GM23338 (cell line): ENCODE measurements around the gene NKD1. TPM values are rescaled to one million over a fixed set of nuclear protein-coding genes. Genes with fewer than 3 reads are reported as not detected.

Experiments used
- ATAC-seq: fragments of 200-7000 bp; cut with Tn5 transposase; 3 replicates; pipeline ENCODE4 v1.9.1; 2020
- DNase-seq: peaks from one replicate; pipeline ENCODE4 v3.0.0-alpha.2; 2015; ENCODE audit warnings: low spot score
- H2AFZ ChIP-seq: fragments of 200-600 bp; sonication (generic); 2 replicates; pipeline ENCODE4 v1.8.0; 2016; ENCODE audit warnings: antibody characterized with exemption, mild to moderate bottlenecking, moderate library complexity
- H3F3A ChIP-seq: fragments of 200-600 bp; sonication (generic); replicated peaks from 2 replicates; pipeline ENCODE4 v1.8.0; 2017; ENCODE audit warnings: antibody characterized with exemption, mixed run types, low read depth
- H3K27ac ChIP-seq: fragments of 200-600 bp; sonication (generic); 2 replicates; pipeline ENCODE4 v1.6.1; 2016; ENCODE audit warnings: low read depth
- H3K27me3 ChIP-seq: fragments of 200-600 bp; sonication (generic); 2 replicates; pipeline ENCODE4 v1.8.0; 2016; ENCODE audit warnings: mild to moderate bottlenecking, mixed run types, moderate library complexity; ENCODE audit not compliant: insufficient read depth
- H3K36me3 ChIP-seq: fragments of 200-600 bp; sonication (generic); 2 replicates; pipeline ENCODE4 v1.8.0; 2016; ENCODE audit warnings: mild to moderate bottlenecking; ENCODE audit not compliant: insufficient read depth
- H3K4me1 ChIP-seq: fragments of 200-600 bp; sonication (generic); 2 replicates; pipeline ENCODE4 v1.8.0; 2016; ENCODE audit warnings: mild to moderate bottlenecking, moderate library complexity; ENCODE audit not compliant: insufficient read depth
- H3K4me2 ChIP-seq: fragments of 200-600 bp; sonication (generic); 2 replicates; pipeline ENCODE4 v1.7.1; 2017; ENCODE audit warnings: mixed run types
- H3K4me3 ChIP-seq: fragments of 200-600 bp; sonication (generic); 2 replicates; pipeline ENCODE4 v1.6.1; 2016; ENCODE audit warnings: mixed run types
- H3K79me2 ChIP-seq: fragments of 200-600 bp; sonication (generic); replicated peaks from 2 replicates; pipeline ENCODE4 v1.8.0; 2017; ENCODE audit warnings: mild to moderate bottlenecking; ENCODE audit not compliant: insufficient read depth
- H3K9me2 ChIP-seq: fragments of 200-600 bp; sonication (generic); 2 replicates; pipeline ENCODE4 v1.8.0; 2017; ENCODE audit not compliant: insufficient read depth
- H4K20me1 ChIP-seq: fragments of 200-600 bp; sonication (generic); replicated peaks from 2 replicates; pipeline ENCODE4 v1.8.0; 2017; ENCODE audit warnings: mild to moderate bottlenecking; ENCODE audit not compliant: insufficient read depth
- H3K27ac Mint-ChIP-seq: 2 replicates; pipeline ENCODE4 v1.8.0; 2020; ENCODE audit warnings: inconsistent platforms, mild to moderate bottlenecking, moderate library complexity, mixed read lengths
- H3K27me3 Mint-ChIP-seq: 3 replicates; pipeline ENCODE4 v1.8.0; 2022; ENCODE audit warnings: low read depth, mild to moderate bottlenecking, moderate library complexity, mixed read lengths, inconsistent platforms; ENCODE audit not compliant: insufficient read depth, poor library complexity
- H3K36me3 Mint-ChIP-seq: 3 replicates; pipeline ENCODE4 v1.8.0; 2021; ENCODE audit warnings: low read depth, mild to moderate bottlenecking, inconsistent platforms, moderate library complexity, mixed read lengths
- H3K4me1 Mint-ChIP-seq: 3 replicates; pipeline ENCODE4 v1.8.0; 2020; ENCODE audit warnings: mild to moderate bottlenecking, inconsistent platforms, mixed read lengths
- H3K4me3 Mint-ChIP-seq: 3 replicates; pipeline ENCODE4 v1.8.0; 2021; ENCODE audit warnings: moderate library complexity, mild to moderate bottlenecking, inconsistent platforms, mixed read lengths
- H3K9me3 Mint-ChIP-seq: 3 replicates; pipeline ENCODE4 v1.8.0; 2020; ENCODE audit warnings: moderate library complexity, mild to moderate bottlenecking, inconsistent platforms, mixed read lengths
- CREB1 ChIP-seq: fragments of 250-450 bp; sonication (Bioruptor Pico); IDR thresholded peaks from 2 replicates; pipeline ENCODE4 v1.5.0; 2020; ENCODE audit warnings: low read depth, mild to moderate bottlenecking, moderate library complexity
- ETS1 ChIP-seq: IDR thresholded peaks from 2 replicates; pipeline ENCODE4 v1.6.1; 2016; ENCODE audit warnings: antibody characterized with exemption
- EZH2 ChIP-seq: fragments of 200-600 bp; sonication (generic); IDR thresholded peaks from one replicate; pipeline ENCODE4 v1.8.0; 2017; ENCODE audit warnings: antibody characterized with exemption, mild to moderate bottlenecking, low read depth; ENCODE audit not compliant: unreplicated experiment
- NANOG ChIP-seq: IDR thresholded peaks from 2 replicates; pipeline ENCODE4 v1.6.1; 2016; ENCODE audit warnings: antibody characterized with exemption, borderline replicate concordance
- POLR2AphosphoS5 ChIP-seq: IDR thresholded peaks from 2 replicates; pipeline ENCODE4 v1.6.1; 2016; ENCODE audit warnings: antibody characterized with exemption, low read depth
- ZNF331 ChIP-seq: fragments of 250-450 bp; sonication (Bioruptor Pico); IDR thresholded peaks from 2 replicates; pipeline ENCODE4 v1.5.0; 2020; ENCODE audit warnings: low read depth, mild to moderate bottlenecking, moderate library complexity
- polyA plus RNA-seq: library from polyadenylated mRNA; unstranded; fragments of >200 nt; fragmentation: Nextera tagmentation; extraction: Ambion mirVana; gene quantifications from 2 replicates; pipeline ENCODE4 v1.2.1, GENCODE V29; 2016
- total RNA-seq: library from RNA; depleted of rRNA; stranded (reverse); fragments of >200 nt; shearing (Covaris generic); gene quantifications from 2 replicates; pipeline ENCODE4 v1.2.3, GENCODE V29; 2014
- TF ChIP-seq, protein P1 (sequence below): fragments of 250-450 bp; sonication (Bioruptor Pico); IDR thresholded peaks from 2 replicates; pipeline ENCODE4 v1.5.0; 2020; ENCODE audit warnings: mild to moderate bottlenecking, moderate library complexity
- TF ChIP-seq, protein P2 (sequence below): IDR thresholded peaks from one replicate; pipeline ENCODE4 v1.6.1; 2018; ENCODE audit warnings: antibody characterized with exemption; ENCODE audit not compliant: unreplicated experiment
- TF ChIP-seq, protein P3 (sequence below), 2 experiments: fragments of 200-600 bp in 1 of 2; sonication (generic) in 1 of 2; conservative IDR thresholded peaks; 2 replicates each; pipeline versions ENCODE4 v1.5.1 to v1.6.1; 2016 to 2017; ENCODE audit warnings: antibody characterized with exemption in 2 of 2, low read depth in 2 of 2, mild to moderate bottlenecking in 2 of 2, moderate library complexity in 1 of 2

Gene NKD1
- total and polyA plus RNA-seq, 2 experiments from 2014 or later = 2.1 to 2.3 TPM

DNA sequence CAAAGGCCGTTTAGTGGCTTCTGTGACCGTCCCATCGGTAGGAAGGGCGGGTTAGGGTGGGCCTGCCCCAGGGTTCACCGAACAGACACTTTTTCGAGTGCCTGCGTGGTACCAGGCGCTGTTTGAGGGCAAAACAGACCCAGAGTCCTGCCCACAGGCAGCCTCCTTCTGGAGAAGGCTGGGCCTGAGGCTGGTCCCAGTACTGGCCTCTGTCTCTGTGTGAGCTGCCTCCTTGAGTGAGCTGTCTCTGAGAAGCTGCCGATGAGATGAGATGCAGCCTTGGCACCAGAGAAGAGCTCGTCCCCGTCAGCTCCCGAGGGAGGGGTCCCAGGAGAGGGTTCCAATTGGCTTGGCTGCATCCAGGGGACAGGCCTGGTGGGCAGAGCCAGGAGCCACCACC is 53.1 kb downstream of the NKD1 start:
- ATAC-seq (no peak), DNase-seq (no peak)
- peaks cover 11% of the 10 kb centered on the region for H3K4me1 Mint-ChIP-seq
- TF ChIP-seq CREB1 (CRISPR knock-in tag) (no peak), EZH2 (no peak), POLR2AphosphoS5 (no peak), ETS1 (no peak), ZNF331 (CRISPR knock-in tag) (no peak), NANOG (no peak)
- TF ChIP-seq, protein P1, sequence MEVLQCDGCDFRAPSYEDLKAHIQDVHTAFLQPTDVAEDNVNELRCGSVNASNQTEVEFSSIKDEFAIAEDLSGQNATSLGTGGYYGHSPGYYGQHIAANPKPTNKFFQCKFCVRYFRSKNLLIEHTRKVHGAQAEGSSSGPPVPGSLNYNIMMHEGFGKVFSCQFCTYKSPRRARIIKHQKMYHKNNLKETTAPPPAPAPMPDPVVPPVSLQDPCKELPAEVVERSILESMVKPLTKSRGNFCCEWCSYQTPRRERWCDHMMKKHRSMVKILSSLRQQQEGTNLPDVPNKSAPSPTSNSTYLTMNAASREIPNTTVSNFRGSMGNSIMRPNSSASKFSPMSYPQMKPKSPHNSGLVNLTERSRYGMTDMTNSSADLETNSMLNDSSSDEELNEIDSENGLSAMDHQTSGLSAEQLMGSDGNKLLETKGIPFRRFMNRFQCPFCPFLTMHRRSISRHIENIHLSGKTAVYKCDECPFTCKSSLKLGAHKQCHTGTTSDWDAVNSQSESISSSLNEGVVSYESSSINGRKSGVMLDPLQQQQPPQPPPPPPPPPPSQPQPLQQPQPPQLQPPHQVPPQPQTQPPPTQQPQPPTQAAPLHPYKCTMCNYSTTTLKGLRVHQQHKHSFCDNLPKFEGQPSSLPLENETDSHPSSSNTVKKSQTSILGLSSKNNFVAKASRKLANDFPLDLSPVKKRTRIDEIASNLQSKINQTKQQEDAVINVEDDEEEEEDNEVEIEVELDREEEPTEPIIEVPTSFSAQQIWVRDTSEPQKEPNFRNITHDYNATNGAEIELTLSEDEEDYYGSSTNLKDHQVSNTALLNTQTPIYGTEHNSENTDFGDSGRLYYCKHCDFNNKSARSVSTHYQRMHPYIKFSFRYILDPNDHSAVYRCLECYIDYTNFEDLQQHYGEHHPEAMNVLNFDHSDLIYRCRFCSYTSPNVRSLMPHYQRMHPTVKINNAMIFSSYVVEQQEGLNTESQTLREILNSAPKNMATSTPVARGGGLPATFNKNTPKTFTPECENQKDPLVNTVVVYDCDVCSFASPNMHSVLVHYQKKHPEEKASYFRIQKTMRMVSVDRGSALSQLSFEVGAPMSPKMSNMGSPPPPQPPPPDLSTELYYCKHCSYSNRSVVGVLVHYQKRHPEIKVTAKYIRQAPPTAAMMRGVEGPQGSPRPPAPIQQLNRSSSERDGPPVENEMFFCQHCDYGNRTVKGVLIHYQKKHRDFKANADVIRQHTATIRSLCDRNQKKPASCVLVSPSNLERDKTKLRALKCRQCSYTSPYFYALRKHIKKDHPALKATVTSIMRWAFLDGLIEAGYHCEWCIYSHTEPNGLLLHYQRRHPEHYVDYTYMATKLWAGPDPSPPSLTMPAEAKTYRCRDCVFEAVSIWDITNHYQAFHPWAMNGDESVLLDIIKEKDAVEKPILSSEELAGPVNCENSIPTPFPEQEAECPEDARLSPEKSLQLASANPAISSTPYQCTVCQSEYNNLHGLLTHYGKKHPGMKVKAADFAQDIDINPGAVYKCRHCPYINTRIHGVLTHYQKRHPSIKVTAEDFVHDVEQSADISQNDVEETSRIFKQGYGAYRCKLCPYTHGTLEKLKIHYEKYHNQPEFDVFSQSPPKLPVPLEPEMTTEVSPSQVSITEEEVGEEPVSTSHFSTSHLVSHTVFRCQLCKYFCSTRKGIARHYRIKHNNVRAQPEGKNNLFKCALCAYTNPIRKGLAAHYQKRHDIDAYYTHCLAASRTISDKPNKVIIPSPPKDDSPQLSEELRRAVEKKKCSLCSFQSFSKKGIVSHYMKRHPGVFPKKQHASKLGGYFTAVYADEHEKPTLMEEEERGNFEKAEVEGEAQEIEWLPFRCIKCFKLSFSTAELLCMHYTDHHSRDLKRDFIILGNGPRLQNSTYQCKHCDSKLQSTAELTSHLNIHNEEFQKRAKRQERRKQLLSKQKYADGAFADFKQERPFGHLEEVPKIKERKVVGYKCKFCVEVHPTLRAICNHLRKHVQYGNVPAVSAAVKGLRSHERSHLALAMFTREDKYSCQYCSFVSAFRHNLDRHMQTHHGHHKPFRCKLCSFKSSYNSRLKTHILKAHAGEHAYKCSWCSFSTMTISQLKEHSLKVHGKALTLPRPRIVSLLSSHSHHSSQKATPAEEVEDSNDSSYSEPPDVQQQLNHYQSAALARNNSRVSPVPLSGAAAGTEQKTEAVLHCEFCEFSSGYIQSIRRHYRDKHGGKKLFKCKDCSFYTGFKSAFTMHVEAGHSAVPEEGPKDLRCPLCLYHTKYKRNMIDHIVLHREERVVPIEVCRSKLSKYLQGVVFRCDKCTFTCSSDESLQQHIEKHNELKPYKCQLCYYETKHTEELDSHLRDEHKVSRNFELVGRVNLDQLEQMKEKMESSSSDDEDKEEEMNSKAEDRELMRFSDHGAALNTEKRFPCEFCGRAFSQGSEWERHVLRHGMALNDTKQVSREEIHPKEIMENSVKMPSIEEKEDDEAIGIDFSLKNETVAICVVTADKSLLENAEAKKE (CRISPR knock-in tag) = no peak
- TF ChIP-seq, protein P2, sequence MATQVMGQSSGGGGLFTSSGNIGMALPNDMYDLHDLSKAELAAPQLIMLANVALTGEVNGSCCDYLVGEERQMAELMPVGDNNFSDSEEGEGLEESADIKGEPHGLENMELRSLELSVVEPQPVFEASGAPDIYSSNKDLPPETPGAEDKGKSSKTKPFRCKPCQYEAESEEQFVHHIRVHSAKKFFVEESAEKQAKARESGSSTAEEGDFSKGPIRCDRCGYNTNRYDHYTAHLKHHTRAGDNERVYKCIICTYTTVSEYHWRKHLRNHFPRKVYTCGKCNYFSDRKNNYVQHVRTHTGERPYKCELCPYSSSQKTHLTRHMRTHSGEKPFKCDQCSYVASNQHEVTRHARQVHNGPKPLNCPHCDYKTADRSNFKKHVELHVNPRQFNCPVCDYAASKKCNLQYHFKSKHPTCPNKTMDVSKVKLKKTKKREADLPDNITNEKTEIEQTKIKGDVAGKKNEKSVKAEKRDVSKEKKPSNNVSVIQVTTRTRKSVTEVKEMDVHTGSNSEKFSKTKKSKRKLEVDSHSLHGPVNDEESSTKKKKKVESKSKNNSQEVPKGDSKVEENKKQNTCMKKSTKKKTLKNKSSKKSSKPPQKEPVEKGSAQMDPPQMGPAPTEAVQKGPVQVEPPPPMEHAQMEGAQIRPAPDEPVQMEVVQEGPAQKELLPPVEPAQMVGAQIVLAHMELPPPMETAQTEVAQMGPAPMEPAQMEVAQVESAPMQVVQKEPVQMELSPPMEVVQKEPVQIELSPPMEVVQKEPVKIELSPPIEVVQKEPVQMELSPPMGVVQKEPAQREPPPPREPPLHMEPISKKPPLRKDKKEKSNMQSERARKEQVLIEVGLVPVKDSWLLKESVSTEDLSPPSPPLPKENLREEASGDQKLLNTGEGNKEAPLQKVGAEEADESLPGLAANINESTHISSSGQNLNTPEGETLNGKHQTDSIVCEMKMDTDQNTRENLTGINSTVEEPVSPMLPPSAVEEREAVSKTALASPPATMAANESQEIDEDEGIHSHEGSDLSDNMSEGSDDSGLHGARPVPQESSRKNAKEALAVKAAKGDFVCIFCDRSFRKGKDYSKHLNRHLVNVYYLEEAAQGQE = no peak
- TF ChIP-seq, protein P3, sequence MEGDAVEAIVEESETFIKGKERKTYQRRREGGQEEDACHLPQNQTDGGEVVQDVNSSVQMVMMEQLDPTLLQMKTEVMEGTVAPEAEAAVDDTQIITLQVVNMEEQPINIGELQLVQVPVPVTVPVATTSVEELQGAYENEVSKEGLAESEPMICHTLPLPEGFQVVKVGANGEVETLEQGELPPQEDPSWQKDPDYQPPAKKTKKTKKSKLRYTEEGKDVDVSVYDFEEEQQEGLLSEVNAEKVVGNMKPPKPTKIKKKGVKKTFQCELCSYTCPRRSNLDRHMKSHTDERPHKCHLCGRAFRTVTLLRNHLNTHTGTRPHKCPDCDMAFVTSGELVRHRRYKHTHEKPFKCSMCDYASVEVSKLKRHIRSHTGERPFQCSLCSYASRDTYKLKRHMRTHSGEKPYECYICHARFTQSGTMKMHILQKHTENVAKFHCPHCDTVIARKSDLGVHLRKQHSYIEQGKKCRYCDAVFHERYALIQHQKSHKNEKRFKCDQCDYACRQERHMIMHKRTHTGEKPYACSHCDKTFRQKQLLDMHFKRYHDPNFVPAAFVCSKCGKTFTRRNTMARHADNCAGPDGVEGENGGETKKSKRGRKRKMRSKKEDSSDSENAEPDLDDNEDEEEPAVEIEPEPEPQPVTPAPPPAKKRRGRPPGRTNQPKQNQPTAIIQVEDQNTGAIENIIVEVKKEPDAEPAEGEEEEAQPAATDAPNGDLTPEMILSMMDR (conservative IDR thresholded peaks at IDR 0.05; ENCODE audit: low read depth in 2 of 2) = no peak
- Histone ChIP-seq H2AFZ (no peak overlapping the region), H3K4me1 (no peaks in the 10 kb centered on the region), H3K27me3 (no peaks in the 10 kb centered on the region), H3F3A (no peaks in the 10 kb centered on the region), H3K27ac (no peak overlapping the region), H3K36me3 (no peaks in the 10 kb centered on the region), H3K9me2 (no peaks in the 10 kb centered on the region), H3K4me3 (no peak overlapping the region), H3K79me2 (no peaks in the 10 kb centered on the region), H3K4me2 (no peak overlapping the region), H4K20me1 (no peaks in the 10 kb centered on the region)
- no peaks in the 10 kb centered on the region for H3K9me3 Mint-ChIP-seq
- H3K4me3 Mint-ChIP-seq = no peak overlapping the region
- H3K27me3 Mint-ChIP-seq = peaks cover 6% of the 10 kb centered on the region
- no peak overlapping the region for H3K27ac Mint-ChIP-seq
- no peaks in the 10 kb centered on the region for H3K36me3 Mint-ChIP-seq
